Activated naive CD4-positive, alpha-beta T cell treated with anti-CD3 and anti-CD28 coated beads, Interleukin-2, amount 10 ng/mL, durations not matched to agents 7 days and 5 days (primary cell): ENCODE measurements around the gene LITAF.

ENCODE experiments used
- CTCF ChIA-PET: fragments of 350-600 bp; sonication (Branson Sonifier 250); formaldehyde crosslinking; loops from one replicate; lab custom pipeline; 2021; ENCODE audit warnings: antibody characterized with exemption; lab: Charles Lee
- DNase-seq: peaks from one replicate; pipeline ENCODE4 v3.0.0-alpha.2; 2020
- H3K27ac Mint-ChIP-seq: one replicate; pipeline ENCODE4 v1.8.0; 2021; ENCODE audit warnings: mild to moderate bottlenecking, moderate library complexity, mixed read lengths
- H3K27me3 Mint-ChIP-seq: one replicate; pipeline ENCODE4 v1.8.0; 2021; ENCODE audit warnings: mild to moderate bottlenecking, mixed read lengths
- H3K36me3 Mint-ChIP-seq: one replicate; pipeline ENCODE4 v1.8.0; 2021; ENCODE audit warnings: mixed read lengths
- H3K4me1 Mint-ChIP-seq: one replicate; pipeline ENCODE4 v1.8.0; 2021; ENCODE audit warnings: mixed read lengths
- H3K4me3 Mint-ChIP-seq: one replicate; pipeline ENCODE4 v1.8.0; 2021; ENCODE audit warnings: mild to moderate bottlenecking, moderate library complexity, mixed read lengths
- H3K9me3 Mint-ChIP-seq: one replicate; pipeline ENCODE4 v1.8.0; 2021; ENCODE audit warnings: mixed read lengths

Gene LITAF

DNA sequence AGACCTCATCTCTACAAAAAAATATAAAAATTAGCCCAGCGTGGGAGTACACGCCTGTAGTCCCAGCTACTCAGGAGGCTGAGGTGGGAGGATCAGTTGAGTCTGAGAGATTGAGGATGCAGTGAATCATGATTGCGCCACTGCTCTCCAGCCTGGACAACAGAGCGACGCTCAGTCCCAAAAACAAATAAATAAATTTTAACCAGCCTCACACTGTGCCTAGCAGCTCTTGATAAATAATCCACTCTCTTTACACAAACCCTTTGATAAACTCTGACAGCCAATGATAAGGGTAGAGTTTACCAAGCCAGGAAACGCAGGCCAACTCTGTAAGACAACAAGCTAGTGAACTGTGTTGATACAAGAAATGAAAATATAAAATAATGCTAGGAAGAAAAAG is 32.7 kb downstream of the LITAF start:
- Mint-ChIP-seq H3K27ac (peak overlapping the region; percentile 19), H3K4me1 (peaks cover 46% of the 10 kb centered on the region), H3K27me3 (no peaks in the 10 kb centered on the region), H3K9me3 (peaks cover 8% of the 10 kb centered on the region), H3K36me3 (peaks cover 68% of the 10 kb centered on the region), H3K4me3 (no peak overlapping the region)
- CTCF ChIA-PET = no interaction called here
- DNase-seq = no peak

DNA sequence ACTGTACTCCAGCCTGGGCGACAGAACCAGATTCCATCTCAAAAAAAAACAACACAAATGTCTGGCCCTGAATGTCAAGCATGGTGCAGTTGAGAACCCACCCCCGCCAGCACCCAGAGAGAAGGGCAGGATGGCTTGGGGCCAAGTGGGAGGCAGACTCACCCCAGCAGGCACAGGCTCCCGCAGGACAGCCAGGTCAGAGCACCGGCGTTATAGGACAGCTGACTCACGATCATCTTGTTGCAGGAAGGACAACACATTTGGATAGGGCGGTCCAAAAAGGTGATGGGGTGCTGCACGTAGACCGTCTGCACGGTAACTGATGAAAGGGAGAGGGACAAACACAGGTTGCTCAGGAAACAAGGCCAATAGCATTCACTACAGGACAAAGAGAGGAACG is 33.3 kb downstream of the LITAF start:
- Mint-ChIP-seq H3K4me3 (no peak overlapping the region), H3K27ac (peak overlapping the region; percentile 21)

DNA sequence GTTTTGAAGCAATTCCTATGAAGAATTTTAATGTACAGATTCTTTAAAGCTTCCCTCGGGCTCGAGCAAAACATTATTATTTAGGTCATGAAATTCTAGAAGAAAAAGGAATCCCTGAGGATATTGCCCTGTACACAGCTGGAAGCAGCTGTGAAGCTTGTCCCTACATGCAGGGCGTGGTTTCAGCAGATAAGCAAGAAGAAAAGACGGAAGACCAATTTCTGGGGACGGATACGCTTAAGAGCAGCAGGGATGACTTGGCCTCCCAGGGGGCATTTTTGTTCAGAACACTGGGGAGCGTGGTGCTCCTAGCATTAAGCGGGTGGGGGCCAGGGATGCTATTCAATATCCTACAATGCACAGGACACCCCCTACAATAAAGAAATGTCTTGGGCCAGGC is 34.3 kb downstream of the LITAF start:
- DNase-seq = no peak
- Mint-ChIP-seq H3K4me3 (no peak overlapping the region), H3K27me3 (no peaks in the 10 kb centered on the region), H3K4me1 (peaks cover 30% of the 10 kb centered on the region), H3K36me3 (peaks cover 72% of the 10 kb centered on the region), H3K9me3 (peaks cover 8% of the 10 kb centered on the region), H3K27ac (no peak overlapping the region)
- CTCF ChIA-PET = no interaction called here

More for the DNA sequence above, 33.3 kb downstream of the LITAF start:
- peaks cover 8% of the 10 kb centered on the region for H3K9me3 Mint-ChIP-seq
- no peaks in the 10 kb centered on the region for H3K27me3 Mint-ChIP-seq
- H3K36me3 Mint-ChIP-seq = peaks cover 67% of the 10 kb centered on the region
- CTCF ChIA-PET = no interaction called here
- H3K4me1 Mint-ChIP-seq = peaks cover 39% of the 10 kb centered on the region
- DNase-seq = no peak

DNA sequence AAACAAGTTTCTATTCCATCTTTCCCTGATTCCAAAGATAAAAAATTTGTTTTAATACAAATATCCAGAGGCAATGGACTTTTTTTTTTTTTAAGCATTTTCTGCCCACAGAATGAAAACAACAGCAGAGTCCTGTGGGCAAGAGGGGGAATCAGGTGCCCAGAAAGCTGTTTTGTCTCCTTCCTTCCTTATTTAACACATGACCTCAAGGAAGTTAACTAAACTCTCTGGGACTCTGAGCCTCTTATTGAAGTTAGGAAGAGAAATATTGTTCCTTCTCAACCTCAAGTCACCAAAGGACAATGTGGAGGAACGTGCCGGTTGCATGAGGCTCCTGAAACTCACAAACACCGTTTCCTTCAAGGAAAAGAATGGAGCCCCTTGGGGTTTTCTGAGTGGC is 34.9 kb downstream of the LITAF start:
- H3K27me3 Mint-ChIP-seq = no peaks in the 10 kb centered on the region
- peaks cover 75% of the 10 kb centered on the region for H3K36me3 Mint-ChIP-seq
- peaks cover 24% of the 10 kb centered on the region for H3K4me1 Mint-ChIP-seq
- no peak overlapping the region for H3K4me3 Mint-ChIP-seq
- CTCF ChIA-PET = no interaction called here
- no peak for DNase-seq
- no peak overlapping the region for H3K27ac Mint-ChIP-seq
- peaks cover 7% of the 10 kb centered on the region for H3K9me3 Mint-ChIP-seq

DNA sequence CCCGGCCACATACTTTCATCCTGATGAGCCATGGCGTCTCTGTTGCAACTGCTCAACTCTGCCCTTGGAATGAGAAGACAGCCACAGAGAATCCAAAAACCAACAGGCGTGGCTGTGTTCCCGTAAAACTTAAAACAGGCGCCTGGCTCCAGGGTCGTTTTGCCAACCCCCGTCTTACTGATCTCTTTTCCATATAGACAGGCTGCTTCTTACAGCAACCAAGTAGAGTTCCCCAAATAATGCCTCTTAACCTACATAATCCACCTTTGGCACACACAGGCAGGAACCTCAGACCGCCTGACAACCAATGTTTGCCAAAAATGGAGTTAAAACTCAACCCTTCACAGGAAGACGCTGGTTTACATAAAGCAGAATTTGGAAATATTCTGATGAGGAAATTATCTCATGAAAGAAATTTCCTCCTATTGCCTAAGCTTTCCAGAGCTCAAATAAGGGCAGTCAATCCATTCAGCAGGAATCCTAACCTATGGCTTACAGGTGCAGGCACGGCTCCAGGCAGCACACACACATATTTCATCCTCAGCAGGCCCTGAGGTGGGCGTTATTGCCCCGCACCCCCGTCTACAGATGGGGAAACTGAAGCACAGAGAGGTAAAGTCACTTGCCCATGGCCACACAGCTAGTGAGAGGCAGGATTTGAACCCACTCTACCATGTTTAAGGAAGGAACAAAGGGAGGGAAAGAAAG is 35.8 kb downstream of the LITAF start:
- Mint-ChIP-seq H3K27ac (no peak overlapping the region), H3K36me3 (peaks cover 71% of the 10 kb centered on the region), H3K4me1 (peaks cover 17% of the 10 kb centered on the region), H3K27me3 (no peaks in the 10 kb centered on the region), H3K4me3 (no peak overlapping the region), H3K9me3 (peaks cover 2% of the 10 kb centered on the region)
- CTCF ChIA-PET = no interaction called here
- no peak for DNase-seq

DNA sequence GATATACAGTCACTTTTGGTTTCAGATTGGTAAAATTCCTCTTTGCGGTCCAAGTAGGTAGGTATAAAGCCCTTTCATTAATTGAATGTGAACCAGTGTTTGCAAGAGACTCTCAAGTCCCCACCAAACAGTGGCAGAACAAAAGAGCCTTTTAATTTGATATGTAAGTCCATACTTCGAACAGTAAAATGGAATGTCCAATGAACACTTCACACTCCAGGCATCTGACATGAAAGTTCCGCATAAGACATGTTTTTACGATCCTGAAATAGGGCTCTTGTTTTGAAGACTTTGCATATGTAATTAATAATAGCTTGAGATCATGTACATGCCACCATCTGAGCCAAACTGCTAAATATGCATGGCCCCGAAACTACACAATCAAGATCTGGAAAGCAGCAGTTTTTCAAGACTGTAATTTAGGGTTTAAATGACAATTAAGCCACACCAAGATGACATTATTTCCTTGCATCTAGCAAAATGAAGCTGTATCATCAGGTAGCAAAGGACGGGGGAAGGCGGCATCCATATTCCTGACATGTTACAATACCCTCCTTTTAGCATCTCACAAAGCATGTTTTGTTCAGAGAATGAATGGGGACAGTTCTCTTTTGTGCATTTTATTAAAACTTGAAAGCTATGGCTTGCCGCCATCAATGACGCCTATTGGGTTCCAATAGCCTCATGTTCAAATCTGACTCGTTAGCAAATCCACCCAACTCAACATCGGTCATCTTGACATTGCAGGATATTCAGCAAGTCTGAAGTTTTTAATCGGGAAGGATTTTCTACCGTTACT is 39.4 kb downstream of the LITAF start:
- H3K27ac Mint-ChIP-seq = no peak overlapping the region

DNA sequence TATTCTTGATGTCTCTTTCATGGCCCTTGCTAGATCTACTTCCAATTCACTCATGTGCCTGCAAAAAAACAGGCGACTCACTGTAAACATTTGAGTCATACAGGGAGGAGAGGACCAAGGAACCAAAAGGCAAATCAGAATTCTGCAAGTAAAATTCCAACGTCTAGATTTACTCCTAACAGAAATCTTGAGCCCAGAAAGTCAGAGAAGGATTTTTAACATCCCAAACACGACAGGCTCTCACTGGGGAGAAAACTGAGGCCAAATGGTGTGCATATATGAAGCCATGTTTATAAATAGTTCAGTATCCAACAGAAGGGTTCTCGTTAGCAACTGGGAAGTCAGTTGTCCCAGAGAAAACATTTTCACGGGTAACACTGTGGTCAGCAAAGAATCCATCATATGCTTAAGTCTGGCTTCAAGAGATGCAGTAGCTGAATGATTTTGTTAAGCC is 40.1 kb downstream of the LITAF start:
- H3K27ac Mint-ChIP-seq = no peak overlapping the region
- DNase-seq = no peak
- peaks cover 1% of the 10 kb centered on the region for H3K9me3 Mint-ChIP-seq
- H3K4me1 Mint-ChIP-seq = peaks cover 11% of the 10 kb centered on the region
- H3K27me3 Mint-ChIP-seq = peaks cover 4% of the 10 kb centered on the region
- CTCF ChIA-PET = interaction anchor here (0.6 to 2.8 kb wide), 3 partner anchors 9 to 15 kb away, joined by 3 to 13 read pairs (median 5); no protein-coding TSS in a partner anchor
- peaks cover 53% of the 10 kb centered on the region for H3K36me3 Mint-ChIP-seq
- no peak overlapping the region for H3K4me3 Mint-ChIP-seq

More for the DNA sequence above, 39.4 kb downstream of the LITAF start:
- H3K36me3 Mint-ChIP-seq = peaks cover 60% of the 10 kb centered on the region
- no peak for DNase-seq
- H3K9me3 Mint-ChIP-seq = peaks cover 1% of the 10 kb centered on the region
- H3K4me3 Mint-ChIP-seq = no peak overlapping the region
- H3K27me3 Mint-ChIP-seq = no peaks in the 10 kb centered on the region
- peaks cover 8% of the 10 kb centered on the region for H3K4me1 Mint-ChIP-seq
- CTCF ChIA-PET = interaction anchor here (2.8 kb wide), 1 partner anchor 15 kb away, joined by 13 read pairs; no protein-coding TSS in a partner anchor

DNA sequence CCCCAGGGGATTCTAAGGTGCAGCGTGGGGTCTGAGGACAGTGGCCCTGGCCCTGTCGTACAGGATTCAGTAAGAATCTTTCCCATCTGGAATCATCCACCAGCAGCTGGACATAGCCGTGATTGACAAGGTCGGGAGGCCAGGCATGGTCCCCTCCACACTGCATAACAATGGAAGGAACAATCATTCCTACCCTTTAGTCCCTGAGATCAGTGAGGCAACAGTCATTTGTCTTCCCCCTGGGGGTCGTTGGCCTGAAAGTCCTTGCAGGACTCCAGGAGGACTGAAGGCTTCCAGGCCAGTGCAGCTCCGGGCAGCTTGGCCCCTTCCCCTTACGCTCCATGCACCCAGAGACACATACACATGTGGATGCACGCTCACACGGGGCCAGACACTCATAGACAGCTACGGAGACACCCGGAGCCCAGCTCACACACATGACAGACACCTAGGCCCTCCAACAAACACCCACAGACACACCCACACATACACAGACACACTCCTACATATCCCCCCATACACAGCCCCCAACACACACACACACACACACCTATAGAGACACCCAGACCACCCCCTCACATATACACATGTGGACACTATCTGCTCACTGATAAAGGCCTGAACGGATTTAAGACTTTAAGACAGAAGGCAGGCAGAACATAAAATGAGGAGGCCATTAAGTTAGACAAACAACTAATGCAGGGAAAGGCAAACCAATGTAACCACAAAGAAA is 42.9 kb downstream of the LITAF start:
- peaks cover 5% of the 10 kb centered on the region for H3K27me3 Mint-ChIP-seq
- peak overlapping the region; percentile 6 for H3K27ac Mint-ChIP-seq
- peaks cover 6% of the 10 kb centered on the region for H3K4me1 Mint-ChIP-seq
- H3K9me3 Mint-ChIP-seq = no peaks in the 10 kb centered on the region
- CTCF ChIA-PET = no interaction called here
- H3K36me3 Mint-ChIP-seq = peaks cover 32% of the 10 kb centered on the region
- DNase-seq = no peak
- H3K4me3 Mint-ChIP-seq = no peak overlapping the region

DNA sequence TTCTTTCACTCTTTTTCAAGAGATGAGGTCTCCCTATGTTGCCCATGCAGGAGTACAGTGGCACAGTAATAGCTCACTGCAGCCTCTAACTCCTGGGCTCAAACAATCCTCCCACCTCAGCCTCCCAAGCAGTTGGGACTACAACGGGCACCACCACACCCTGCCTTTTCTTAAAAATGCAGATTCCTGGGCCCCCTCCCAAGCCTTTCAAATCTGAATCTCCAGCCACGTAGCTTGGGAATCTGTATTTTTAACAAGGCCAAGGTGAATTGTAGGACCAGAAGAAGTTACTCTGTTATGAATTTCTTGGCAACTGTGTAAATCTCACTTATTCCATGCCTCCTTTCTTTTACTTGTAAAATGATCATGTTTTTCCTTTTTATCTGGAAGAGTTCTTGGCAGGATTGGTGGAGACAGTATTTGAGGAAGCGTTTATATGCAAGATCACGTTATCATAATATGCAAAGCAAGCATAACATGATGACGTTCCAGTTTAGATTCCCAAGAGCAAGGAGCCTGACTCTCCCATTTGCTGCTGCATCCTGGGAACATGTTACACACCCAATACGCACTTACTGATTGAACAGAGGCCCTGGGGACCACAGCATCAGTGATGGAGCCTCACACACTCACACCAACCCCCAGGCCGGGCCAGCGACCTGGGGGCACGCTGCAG is 44.5 kb downstream of the LITAF start:
- peak overlapping the region; percentile 38 for H3K27ac Mint-ChIP-seq
- peaks cover 19% of the 10 kb centered on the region for H3K36me3 Mint-ChIP-seq
- DNase-seq = no peak
- H3K9me3 Mint-ChIP-seq = no peaks in the 10 kb centered on the region
- CTCF ChIA-PET = no interaction called here
- no peak overlapping the region for H3K4me3 Mint-ChIP-seq
- H3K4me1 Mint-ChIP-seq = peaks cover 6% of the 10 kb centered on the region
- H3K27me3 Mint-ChIP-seq = peaks cover 7% of the 10 kb centered on the region

DNA sequence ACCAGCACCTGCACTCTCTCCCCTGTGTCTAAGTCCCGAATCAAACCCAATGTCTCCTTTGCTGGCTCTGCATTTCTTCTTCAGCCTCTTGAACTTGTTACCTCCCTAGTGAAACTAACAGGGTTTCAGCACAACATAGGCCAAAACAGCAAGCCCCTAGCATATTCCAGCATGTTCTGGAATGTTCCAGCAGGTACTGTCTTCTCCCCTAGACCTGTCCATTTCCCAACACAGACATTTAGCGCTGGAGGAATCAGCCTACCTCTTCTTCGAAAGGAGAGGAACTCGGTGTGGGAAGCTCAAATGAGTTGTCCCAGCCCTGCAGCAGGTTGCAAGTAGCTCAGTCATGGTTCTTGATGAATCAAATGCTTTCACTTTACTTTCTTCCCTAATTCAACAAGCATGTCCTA is 47.1 kb downstream of the LITAF start:
- Mint-ChIP-seq H3K27ac (no peak overlapping the region), H3K27me3 (peaks cover 7% of the 10 kb centered on the region), H3K36me3 (no peaks in the 10 kb centered on the region), H3K9me3 (no peaks in the 10 kb centered on the region), H3K4me3 (no peak overlapping the region), H3K4me1 (peaks cover 4% of the 10 kb centered on the region)
- CTCF ChIA-PET = no interaction called here
- DNase-seq = no peak

DNA sequence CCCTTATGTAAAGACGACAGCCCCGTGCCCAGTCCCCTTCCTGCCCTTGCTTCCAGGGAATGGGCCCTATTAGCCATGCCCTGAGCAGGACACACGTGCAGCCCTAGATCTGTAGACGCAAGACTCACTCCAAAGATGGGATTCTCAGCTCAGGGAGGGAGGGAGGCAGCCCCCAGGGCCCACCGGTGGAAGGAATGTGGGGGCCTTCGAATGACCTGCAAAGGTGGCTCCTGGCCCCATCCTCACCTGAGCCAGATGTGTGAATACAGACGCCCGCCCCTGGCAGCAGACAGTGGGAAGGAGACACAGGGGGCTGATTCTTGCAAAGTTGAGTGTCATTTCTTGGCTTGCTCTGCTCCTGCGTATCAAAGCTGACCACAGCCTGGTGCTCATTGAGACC is 47.8 kb downstream of the LITAF start:
- Mint-ChIP-seq H3K27me3 (peaks cover 7% of the 10 kb centered on the region), H3K4me3 (no peak overlapping the region), H3K27ac (peak overlapping the region; percentile 9), H3K4me1 (peaks cover 4% of the 10 kb centered on the region), H3K9me3 (no peaks in the 10 kb centered on the region), H3K36me3 (no peaks in the 10 kb centered on the region)
- CTCF ChIA-PET = interaction anchor here (1.2 kb wide), 1 partner anchor 575 kb away, joined by 3 read pairs; no protein-coding TSS in a partner anchor
- DNase-seq = no peak

DNA sequence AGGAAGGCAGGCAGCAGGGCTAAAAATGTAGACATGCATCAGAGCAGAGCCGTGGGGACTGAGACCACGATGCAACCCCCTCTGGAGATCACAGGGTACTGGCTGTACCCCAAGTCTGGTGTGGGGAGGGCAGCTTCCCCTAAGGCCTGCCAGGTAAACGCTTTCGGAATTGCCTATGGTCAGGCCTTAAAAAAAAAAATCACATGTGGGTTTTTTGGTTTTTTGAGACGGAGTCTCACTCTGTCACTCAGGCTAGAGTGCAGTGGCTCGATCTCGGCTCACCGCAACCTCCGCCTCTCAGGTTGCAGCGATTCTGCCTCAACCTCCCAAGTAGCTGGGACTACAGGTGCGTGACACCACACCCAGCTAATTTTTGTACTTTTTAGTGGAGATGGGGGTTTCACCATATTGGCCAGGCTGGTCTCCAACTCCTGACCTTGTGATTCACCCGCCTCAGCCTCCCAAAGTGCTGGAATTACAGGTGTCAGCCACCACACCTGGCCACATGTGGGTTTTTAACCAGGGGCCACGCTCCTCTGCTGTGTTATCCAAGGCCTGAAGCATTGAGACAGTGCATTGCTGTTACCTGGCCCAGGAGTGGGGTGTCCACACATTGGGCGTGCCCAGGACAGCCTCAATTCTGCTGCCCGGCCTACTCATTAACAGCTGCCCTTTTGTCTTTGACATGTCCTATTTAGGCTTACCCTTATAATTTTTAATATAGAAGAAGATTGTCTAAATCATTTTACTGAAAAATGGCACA is 50.4 kb downstream of the LITAF start:
- no peak overlapping the region for H3K4me3 Mint-ChIP-seq
- CTCF ChIA-PET = interaction anchor here (0.6 to 7.7 kb wide), 4 partner anchors 106 to 1234 kb away, joined by 3 to 106 read pairs (median 6); no protein-coding TSS in a partner anchor
- peaks cover 7% of the 10 kb centered on the region for H3K4me1 Mint-ChIP-seq
- DNase-seq = no peak
- H3K9me3 Mint-ChIP-seq = no peaks in the 10 kb centered on the region
- H3K36me3 Mint-ChIP-seq = no peaks in the 10 kb centered on the region
- H3K27me3 Mint-ChIP-seq = peaks cover 3% of the 10 kb centered on the region
- H3K27ac Mint-ChIP-seq = no peak overlapping the region

DNA sequence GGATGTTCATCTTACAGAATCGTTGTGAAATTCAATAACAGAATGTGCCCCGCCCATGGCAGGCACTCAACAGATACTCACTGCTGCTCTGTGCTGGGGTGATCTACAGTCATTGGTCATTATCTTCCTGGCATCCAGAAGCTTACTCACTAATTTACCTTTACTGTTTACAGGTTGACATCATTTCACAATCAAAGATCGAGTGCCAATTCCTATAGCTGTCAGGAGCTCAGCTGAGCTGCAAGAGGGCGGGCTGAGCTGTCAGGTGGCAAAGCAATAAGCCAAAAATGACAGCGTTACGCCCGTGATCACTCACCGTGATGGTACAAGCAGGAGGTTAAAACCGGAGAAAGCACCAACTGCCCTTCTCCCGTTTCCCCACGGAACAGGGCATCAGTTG is 51.2 kb downstream of the LITAF start:
- no peak overlapping the region for H3K4me3 Mint-ChIP-seq

More for the DNA sequence above, 51.2 kb downstream of the LITAF start:
- Mint-ChIP-seq H3K36me3 (no peaks in the 10 kb centered on the region), H3K27ac (no peak overlapping the region), H3K4me1 (peaks cover 7% of the 10 kb centered on the region), H3K9me3 (no peaks in the 10 kb centered on the region), H3K27me3 (peaks cover 4% of the 10 kb centered on the region)
- CTCF ChIA-PET = interaction anchor here (1.3 to 7.7 kb wide), 6 partner anchors 13 to 571 kb away, joined by 3 to 106 read pairs (median 6); no protein-coding TSS in a partner anchor
- DNase-seq = no peak
